Fibroblast of skin of back (primary cell): ENCODE results near the gene SLC16A3.

Experiments used
- DNase-seq: peaks from one replicate; pipeline ENCODE4 v3.0.0-alpha.2; 2013

Gene SLC16A3

GRCh38 chr17:82269882-82270500, 41.1 kb downstream of the SLC16A3 start:
- no peak for DNase-seq

GRCh38 chr17:82270651-82271050, 41.8 kb downstream of the SLC16A3 start:
- no peak for DNase-seq

- no peak for DNase-seq
Observed at GRCh38 chr17:82271401-82271800, 42.6 kb downstream of the SLC16A3 start.

- no peak for DNase-seq
Observed at GRCh38 chr17:82272495-82273326, 43.9 kb downstream of the SLC16A3 start.

- peak; percentile 85 for DNase-seq
Observed at GRCh38 chr17:82273327-82274133, 44.7 kb downstream of the SLC16A3 start, which contains the start of gene CSNK1D. TSS of gene CSNK1D (minus strand) at chr17:82273700. CDS start at chr17:82273381, 319 bp downstream.

GRCh38 chr17:82274134-82275020, 45.5 kb downstream of the SLC16A3 start:
- no peak for DNase-seq

- no peak for DNase-seq
Observed at GRCh38 chr17:82275326-82275725, 46.5 kb downstream of the SLC16A3 start.

- no peak for DNase-seq
Observed at GRCh38 chr17:82276938-82277337, 48.1 kb downstream of the SLC16A3 start.

GRCh38 chr17:82277851-82278250, 49.0 kb downstream of the SLC16A3 start:
- no peak for DNase-seq

GRCh38 chr17:82278308-82278707, 49.5 kb downstream of the SLC16A3 start:
- no peak for DNase-seq

- DNase-seq, result no peak
Observed at GRCh38 chr17:82278786-82279391, 50.0 kb downstream of the SLC16A3 start.

- no peak for DNase-seq
Observed at GRCh38 chr17:82280537-82280936, 51.7 kb downstream of the SLC16A3 start.

- no peak for DNase-seq
Observed at GRCh38 chr17:82281076-82281475, 52.2 kb downstream of the SLC16A3 start.

- DNase-seq, result no peak
Observed at GRCh38 chr17:82281502-82282238, 52.8 kb downstream of the SLC16A3 start.

- no peak for DNase-seq
Observed at GRCh38 chr17:82282239-82283207, 53.7 kb downstream of the SLC16A3 start.

- peak; percentile 51 for DNase-seq
Observed at GRCh38 chr17:82283208-82283749, 54.4 kb downstream of the SLC16A3 start.

GRCh38 chr17:82285141-82285540, 56.3 kb downstream of the SLC16A3 start:
- DNase-seq, result no peak

- DNase-seq, result no peak
Observed at GRCh38 chr17:82287013-82287867, 58.4 kb downstream of the SLC16A3 start.
